GM23248 (cell line): ENCODE data around the gene FSIP1. TPM values are rescaled to one million over a fixed set of nuclear protein-coding genes. Genes with fewer than 3 reads are reported as not detected.
"Not testable (repeated sequence)": the region's sequence is repeated elsewhere in the genome, so short reads cannot be mapped to it uniquely, and the experiment has no call there.

ENCODE experiments used
- DNase-seq: peaks from one replicate; pipeline ENCODE4 v3.0.0-alpha.2; 2015
- H2AFZ ChIP-seq: fragments of 200-600 bp; sonication (generic); 2 replicates; pipeline ENCODE4 v1.6.1; 2016; ENCODE audit warnings: antibody characterized with exemption
- H3F3A ChIP-seq: fragments of 200-600 bp; sonication (generic); 2 replicates; pipeline ENCODE4 v1.6.1; 2016; ENCODE audit warnings: mild to moderate bottlenecking, antibody characterized with exemption, mixed run types; ENCODE audit not compliant: insufficient read depth
- H3K27ac ChIP-seq: fragments of 200-600 bp; sonication (generic); 2 replicates; pipeline ENCODE4 v1.5.1; 2016; ENCODE audit warnings: mild to moderate bottlenecking
- H3K27me3 ChIP-seq: fragments of 200-600 bp; sonication (generic); replicated peaks from 2 replicates; pipeline ENCODE4 v1.6.1; 2016; ENCODE audit warnings: mild to moderate bottlenecking; ENCODE audit not compliant: insufficient read depth
- H3K36me3 ChIP-seq: fragments of 200-600 bp; sonication (generic); 2 replicates; pipeline ENCODE4 v1.6.1; 2016; ENCODE audit warnings: low read depth, mild to moderate bottlenecking
- H3K4me1 ChIP-seq: fragments of 200-600 bp; sonication (generic); 2 replicates; pipeline ENCODE4 v1.6.1; 2016; ENCODE audit warnings: mild to moderate bottlenecking; ENCODE audit not compliant: insufficient read depth
- H3K4me2 ChIP-seq: fragments of 200-600 bp; sonication (generic); one replicate; pipeline ENCODE4 v1.6.1; 2016; ENCODE audit warnings: mild to moderate bottlenecking; ENCODE audit not compliant: unreplicated experiment
- H3K4me3 ChIP-seq: fragments of 200-600 bp; sonication (generic); 2 replicates; pipeline ENCODE4 v1.5.1; 2016; ENCODE audit warnings: mild to moderate bottlenecking
- H3K79me2 ChIP-seq: fragments of 200-600 bp; sonication (generic); 2 replicates; pipeline ENCODE4 v1.6.1; 2016; ENCODE audit warnings: mild to moderate bottlenecking; ENCODE audit not compliant: insufficient read depth
- H3K9ac ChIP-seq: fragments of 200-600 bp; sonication (generic); 2 replicates; pipeline ENCODE4 v1.6.1; 2016; ENCODE audit warnings: mild to moderate bottlenecking
- H3K9me2 ChIP-seq: fragments of 200-600 bp; sonication (generic); 2 replicates; pipeline ENCODE4 v1.6.1; 2016; ENCODE audit warnings: mixed run types, mild to moderate bottlenecking, moderate library complexity; ENCODE audit not compliant: insufficient read depth
- H3K9me3 ChIP-seq: fragments of 200-600 bp; sonication (generic); one replicate; pipeline ENCODE4 v1.6.1; 2017; ENCODE audit warnings: low read depth
- H4K20me1 ChIP-seq: fragments of 200-600 bp; sonication (generic); 2 replicates; pipeline ENCODE4 v1.6.0; 2016; ENCODE audit not compliant: insufficient read depth
- EZH2 ChIP-seq: fragments of 200-600 bp; sonication (generic); IDR thresholded peaks from 2 replicates; pipeline ENCODE4 v1.6.1; 2018; ENCODE audit warnings: antibody characterized with exemption, mild to moderate bottlenecking; ENCODE audit not compliant: insufficient read depth, poor library complexity, severe bottlenecking
- EZH2phosphoT487 ChIP-seq: fragments of 200-600 bp; sonication (generic); IDR thresholded peaks from 2 replicates; pipeline ENCODE4 v1.6.1; 2018; ENCODE audit warnings: antibody characterized with exemption, moderate library complexity, mild to moderate bottlenecking, low read depth; ENCODE audit not compliant: insufficient read depth
- WGBS, 2 experiments: methylation state at CpG; one replicate each; pipeline ENCODE4 v1.1.6; 2015 to 2017; ENCODE audit warnings: low lambda C conversion rate in 2 of 2, low coverage in 1 of 2; ENCODE audit errors: missing lambda C conversion rate in 2 of 2; 5-methylcytosine and 5-hydroxymethylcytosine counted together
- in situ Hi-C: fragments of 300-500 bp; cut with MboI; formaldehyde crosslinking; loops from 2 replicates; pipeline ENCODE4 v1.15.0; 2020
- polyA plus RNA-seq: library from polyadenylated mRNA; unstranded; fragments of >200 nt; fragmentation: Nextera tagmentation; extraction: Ambion mirVana; gene quantifications from 2 replicates; pipeline ENCODE4 v1.2.1, GENCODE V29; 2016
- total RNA-seq: library from RNA; depleted of rRNA; stranded (reverse); fragments of >200 nt; shearing (Covaris generic); gene quantifications from 2 replicates; pipeline ENCODE4 v1.2.3, GENCODE V29; 2014

The FSIP1 gene
- total and polyA plus RNA-seq, 2 experiments from 2014 or later, result 2.4 TPM

GRCh38 chr15:39823634-39824033 lies 41.0 kb upstream of the FSIP1 start:
- H3K27me3 ChIP-seq, result no peaks in the 10 kb centered on the region
- TF ChIP-seq EZH2, result no peak
- no peak overlapping the region for H3K9ac ChIP-seq
- no peaks in the 10 kb centered on the region for H3K9me3 ChIP-seq
- no peak overlapping the region for H3K4me2 ChIP-seq
- H3K79me2 ChIP-seq, result peaks cover 100% of the 10 kb centered on the region
- H3K27ac ChIP-seq, result no peak overlapping the region
- no peaks in the 10 kb centered on the region for H3K9me2 ChIP-seq
- H2AFZ ChIP-seq, result no peak overlapping the region
- H3F3A ChIP-seq, result peaks cover 7% of the 10 kb centered on the region
- peaks cover 17% of the 10 kb centered on the region for H4K20me1 ChIP-seq
- no peaks in the 10 kb centered on the region for H3K36me3 ChIP-seq
- peaks cover 14% of the 10 kb centered on the region; the same call in 1 of the 2 replicates for H3K4me1 ChIP-seq
- in situ Hi-C loops, result no loop called here
- 81 to 89% methylated on average over 2 of the region's 2 CpGs for WGBS, 2 experiments
- peak; percentile 34 for DNase-seq
- H3K4me3 ChIP-seq, result no peak overlapping the region

GRCh38 chr15:39820050-39820602 lies 37.5 kb upstream of the FSIP1 start:
- TF ChIP-seq EZH2, result no peak
- TF ChIP-seq EZH2phosphoT487, result no peak
- Histone ChIP-seq H3K9ac (no peak overlapping the region), H3K27me3 (no peaks in the 10 kb centered on the region), H2AFZ (no peak overlapping the region), H3K4me1 (0 out of 2 replicates have a peak, but pooled peaks cover 6% of the 10 kb centered on the region), H3K27ac (no peak overlapping the region), H3K9me3 (no peaks in the 10 kb centered on the region), H4K20me1 (peaks cover 26% of the 10 kb centered on the region), H3K36me3 (no peaks in the 10 kb centered on the region), H3K4me3 (no peak overlapping the region), H3F3A (peaks cover 7% of the 10 kb centered on the region; the same call in 1 of the 2 replicates), H3K9me2 (no peaks in the 10 kb centered on the region), H3K79me2 (peaks cover 100% of the 10 kb centered on the region), H3K4me2 (no peak overlapping the region)
- WGBS, 2 experiments, result 61 to 63% methylated on average over 3 of the region's 3 CpGs
- in situ Hi-C loops, result no loop called here
- no peak for DNase-seq

GRCh38 chr15:39819533-39819932 lies 36.9 kb upstream of the FSIP1 start:
- no peak for DNase-seq
- in situ Hi-C loops, result no loop called here
- WGBS, 2 experiments, result 94 to 96% methylated on average over 3 of the region's 3 CpGs

GRCh38 chr15:39817892-39818291 lies 35.3 kb upstream of the FSIP1 start:
- Histone ChIP-seq H4K20me1 (peaks cover 31% of the 10 kb centered on the region), H3K9ac (no peak overlapping the region), H3F3A (peaks cover 7% of the 10 kb centered on the region; the same call in 1 of the 2 replicates), H3K36me3 (no peaks in the 10 kb centered on the region), H3K9me3 (no peaks in the 10 kb centered on the region), H3K4me2 (no peak overlapping the region), H3K9me2 (no peaks in the 10 kb centered on the region), H3K4me1 (0 out of 2 replicates have a peak, but pooled peaks cover 6% of the 10 kb centered on the region), H3K4me3 (no peak overlapping the region), H3K27ac (no peak overlapping the region), H2AFZ (no peak overlapping the region), H3K79me2 (peaks cover 100% of the 10 kb centered on the region), H3K27me3 (no peaks in the 10 kb centered on the region)
- in situ Hi-C loops, result no loop called here
- TF ChIP-seq EZH2phosphoT487, result no peak
- TF ChIP-seq EZH2, result no peak
- DNase-seq, result no peak

More at GRCh38 chr15:39819533-39819932, 36.9 kb upstream of the FSIP1 start:
- Histone ChIP-seq H4K20me1 (peaks cover 28% of the 10 kb centered on the region), H3K4me3 (no peak overlapping the region), H3K27me3 (no peaks in the 10 kb centered on the region), H3K4me2 (no peak overlapping the region), H3K27ac (no peak overlapping the region), H3K9me3 (no peaks in the 10 kb centered on the region), H3K9ac (no peak overlapping the region), H3K36me3 (no peaks in the 10 kb centered on the region), H2AFZ (no peak overlapping the region), H3K9me2 (no peaks in the 10 kb centered on the region), H3K4me1 (0 out of 2 replicates have a peak, but pooled peaks cover 6% of the 10 kb centered on the region), H3K79me2 (peaks cover 100% of the 10 kb centered on the region), H3F3A (peaks cover 7% of the 10 kb centered on the region; the same call in 1 of the 2 replicates)
- no peak for TF ChIP-seq EZH2
- no peak for TF ChIP-seq EZH2phosphoT487

- Histone ChIP-seq H3K79me2 (peaks cover 100% of the 10 kb centered on the region), H2AFZ (no peak overlapping the region), H3K4me3 (no peak overlapping the region), H3K4me2 (no peak overlapping the region), H4K20me1 (peaks cover 24% of the 10 kb centered on the region), H3K9me3 (no peaks in the 10 kb centered on the region), H3K27ac (no peak overlapping the region), H3K36me3 (no peaks in the 10 kb centered on the region), H3K4me1 (no peaks in the 10 kb centered on the region), H3K9ac (no peak overlapping the region), H3F3A (no peaks in the 10 kb centered on the region; the same call in 1 of the 2 replicates), H3K27me3 (no peaks in the 10 kb centered on the region), H3K9me2 (no peaks in the 10 kb centered on the region)
- no peak for TF ChIP-seq EZH2phosphoT487
- TF ChIP-seq EZH2, result no peak
- DNase-seq, result no peak
- WGBS, 2 experiments, result 95 to 100% methylated on average over 1 of the region's 1 CpG
- in situ Hi-C loops, result no loop called here
These were observed 31.8 kb upstream of the FSIP1 start for GRCh38 chr15:39814489-39814888.

GRCh38 chr15:39812651-39813050 lies 30.0 kb upstream of the FSIP1 start:
- in situ Hi-C loops, H3K4me2 ChIP-seq, DNase-seq, H3F3A ChIP-seq, H3K4me1 ChIP-seq, H3K27me3 ChIP-seq, H2AFZ ChIP-seq, H3K9ac ChIP-seq, H3K27ac ChIP-seq, H3K9me2 ChIP-seq, H3K9me3 ChIP-seq, H3K36me3 ChIP-seq, H3K4me3 ChIP-seq: not testable (repeated sequence)
- H3K79me2 ChIP-seq, result peaks cover 100% of the 10 kb centered on the region
- H4K20me1 ChIP-seq, result peaks cover 20% of the 10 kb centered on the region
- 97 to 98% methylated on average over 3 of the region's 3 CpGs for WGBS, 2 experiments
